BE2C (cell line): ENCODE results near the gene MAPKAP1.

Source experiments
- DNase-seq: peaks from one replicate; pipeline ENCODE4 v3.0.0-alpha.2; 2020
- H3K27me3 ChIP-seq: fragments of 250-450 bp; sonication (Bioruptor Pico); 2 replicates; pipeline ENCODE4 v1.5.1; 2020; ENCODE audit warnings: mild to moderate bottlenecking
- H3K36me3 ChIP-seq: fragments of 250-450 bp; sonication (Bioruptor Pico); 2 replicates; pipeline ENCODE4 v1.5.1; 2020; ENCODE audit warnings: mild to moderate bottlenecking
- H3K4me1 ChIP-seq: fragments of 250-450 bp; sonication (Bioruptor Pico); 2 replicates; pipeline ENCODE4 v1.5.1; 2020
- H3K4me3 ChIP-seq: 2 replicates; pipeline ENCODE4 v1.5.1; 2011; ENCODE audit warnings: low read depth, low read length
- H3K9me3 ChIP-seq: fragments of 250-450 bp; sonication (Bioruptor Pico); 2 replicates; pipeline ENCODE4 v1.5.1; 2020
- TF ChIP-seq, protein P1 (sequence below): IDR thresholded peaks from 2 replicates; pipeline ENCODE4 v1.5.1; 2012; ENCODE audit warnings: mild to moderate bottlenecking, low read depth, low read length

Gene MAPKAP1

DNA sequence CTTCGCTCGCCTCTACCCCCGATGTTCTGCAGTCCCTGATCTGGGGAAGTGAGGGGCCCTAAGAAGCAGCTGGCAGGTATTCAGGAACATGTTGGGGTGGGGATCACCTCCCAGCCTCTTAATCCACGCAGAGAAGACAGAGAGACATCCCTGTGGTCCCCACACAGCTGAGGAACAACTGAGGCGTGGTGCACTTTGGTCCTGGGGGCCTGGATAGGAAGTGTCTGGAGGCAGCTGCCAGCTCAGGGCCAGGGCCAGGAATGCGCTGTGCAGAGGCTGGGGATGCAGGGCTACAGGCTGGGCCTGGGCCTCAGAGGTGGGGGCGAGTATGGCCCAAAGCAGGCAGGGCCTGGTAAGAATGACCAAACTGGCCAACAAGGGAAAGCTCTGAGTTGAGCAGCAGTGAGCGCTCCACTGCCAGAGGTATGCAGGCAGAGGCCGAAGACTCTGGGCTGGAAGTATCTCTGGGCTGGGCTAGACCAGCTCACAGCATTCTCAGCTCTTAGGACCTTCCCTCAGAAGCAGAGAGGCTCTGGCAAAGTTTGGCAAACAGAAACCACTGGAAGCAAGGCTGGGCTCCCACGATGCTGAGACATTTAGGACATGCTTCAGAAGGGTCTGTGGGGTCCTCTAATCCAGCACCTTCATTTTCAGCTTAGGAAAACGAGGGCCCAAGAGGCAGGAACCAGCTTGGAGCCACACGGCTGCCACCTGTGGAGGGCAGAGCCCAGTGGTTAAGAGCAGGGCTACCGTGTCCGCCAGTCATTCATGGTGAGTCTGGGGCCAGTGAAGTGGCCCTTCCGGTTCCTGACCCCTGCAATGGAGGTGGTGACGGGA lies 271.0 kb downstream of the MAPKAP1 start:
- H3K4me1 ChIP-seq = peaks cover 3% of the 10 kb centered on the region
- no peak for DNase-seq

DNA sequence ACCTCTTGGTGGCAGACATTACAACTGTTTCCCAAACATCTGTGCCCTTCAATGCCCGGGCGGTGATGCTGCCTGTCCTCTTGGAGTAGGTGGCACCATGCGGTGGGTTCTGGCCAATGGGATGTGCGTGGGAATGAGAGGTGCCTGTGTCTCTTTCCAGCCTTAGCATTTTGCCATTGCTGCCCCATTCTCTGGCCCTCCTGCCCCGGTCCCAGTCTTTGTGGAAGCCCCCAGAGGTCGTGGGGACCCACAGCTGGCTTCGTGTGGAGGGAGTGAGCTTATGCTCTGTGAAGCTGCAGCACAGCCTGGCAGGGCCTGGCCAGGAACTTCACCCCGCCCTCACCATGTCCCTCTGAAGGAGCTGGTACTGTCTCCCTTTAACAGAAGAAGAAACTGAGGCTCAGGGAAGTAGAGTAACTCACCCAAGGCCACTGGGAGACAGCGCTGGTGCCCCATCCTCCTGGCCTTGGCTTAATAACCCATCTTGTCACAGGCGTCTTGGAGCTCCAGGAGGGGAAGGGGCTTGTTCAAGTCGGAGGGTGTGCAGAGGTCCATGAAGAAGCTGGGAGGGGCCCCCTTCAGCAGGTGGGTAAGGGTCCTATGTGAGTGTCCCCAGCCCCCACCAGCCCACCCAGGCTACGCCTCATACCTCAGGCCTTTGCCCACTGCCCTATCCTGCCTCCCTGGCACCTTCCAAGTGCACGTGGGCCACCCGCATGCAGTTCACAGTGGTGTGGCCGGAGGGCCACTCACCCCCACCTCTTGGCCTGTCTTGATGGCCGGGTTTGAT lies 271.8 kb downstream of the MAPKAP1 start:
- Histone ChIP-seq H3K27me3 (no peaks in the 10 kb centered on the region), H3K4me3 (no peak overlapping the region), H3K4me1 (no peaks in the 10 kb centered on the region; the same call in 1 of the 2 replicates), H3K36me3 (no peaks in the 10 kb centered on the region), H3K9me3 (no peaks in the 10 kb centered on the region)
- TF ChIP-seq, protein P1, sequence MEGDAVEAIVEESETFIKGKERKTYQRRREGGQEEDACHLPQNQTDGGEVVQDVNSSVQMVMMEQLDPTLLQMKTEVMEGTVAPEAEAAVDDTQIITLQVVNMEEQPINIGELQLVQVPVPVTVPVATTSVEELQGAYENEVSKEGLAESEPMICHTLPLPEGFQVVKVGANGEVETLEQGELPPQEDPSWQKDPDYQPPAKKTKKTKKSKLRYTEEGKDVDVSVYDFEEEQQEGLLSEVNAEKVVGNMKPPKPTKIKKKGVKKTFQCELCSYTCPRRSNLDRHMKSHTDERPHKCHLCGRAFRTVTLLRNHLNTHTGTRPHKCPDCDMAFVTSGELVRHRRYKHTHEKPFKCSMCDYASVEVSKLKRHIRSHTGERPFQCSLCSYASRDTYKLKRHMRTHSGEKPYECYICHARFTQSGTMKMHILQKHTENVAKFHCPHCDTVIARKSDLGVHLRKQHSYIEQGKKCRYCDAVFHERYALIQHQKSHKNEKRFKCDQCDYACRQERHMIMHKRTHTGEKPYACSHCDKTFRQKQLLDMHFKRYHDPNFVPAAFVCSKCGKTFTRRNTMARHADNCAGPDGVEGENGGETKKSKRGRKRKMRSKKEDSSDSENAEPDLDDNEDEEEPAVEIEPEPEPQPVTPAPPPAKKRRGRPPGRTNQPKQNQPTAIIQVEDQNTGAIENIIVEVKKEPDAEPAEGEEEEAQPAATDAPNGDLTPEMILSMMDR = no peak
- no peak for DNase-seq

More for the DNA sequence above, 271.0 kb downstream of the MAPKAP1 start:
- no peaks in the 10 kb centered on the region for H3K36me3 ChIP-seq
- no peak overlapping the region for H3K4me3 ChIP-seq
- TF ChIP-seq, protein P1 = no peak
- no peaks in the 10 kb centered on the region for H3K27me3 ChIP-seq
- H3K9me3 ChIP-seq = no peaks in the 10 kb centered on the region

GRCh38 chr9:125433461-125434011 lies 273.5 kb downstream of the MAPKAP1 start:
- Histone ChIP-seq H3K27me3 (no peaks in the 10 kb centered on the region), H3K36me3 (no peaks in the 10 kb centered on the region), H3K4me1 (peaks cover 9% of the 10 kb centered on the region), H3K4me3 (no peak overlapping the region), H3K9me3 (no peaks in the 10 kb centered on the region)
- TF ChIP-seq, protein P1 = no peak
- DNase-seq = no peak

GRCh38 chr9:125432715-125433385 lies 274.2 kb downstream of the MAPKAP1 start:
- H3K36me3 ChIP-seq = no peaks in the 10 kb centered on the region
- peaks cover 9% of the 10 kb centered on the region for H3K4me1 ChIP-seq
- no peak overlapping the region for H3K4me3 ChIP-seq
- no peaks in the 10 kb centered on the region for H3K27me3 ChIP-seq
- TF ChIP-seq, protein P1 = no peak
- no peak for DNase-seq
- H3K9me3 ChIP-seq = no peaks in the 10 kb centered on the region

DNA sequence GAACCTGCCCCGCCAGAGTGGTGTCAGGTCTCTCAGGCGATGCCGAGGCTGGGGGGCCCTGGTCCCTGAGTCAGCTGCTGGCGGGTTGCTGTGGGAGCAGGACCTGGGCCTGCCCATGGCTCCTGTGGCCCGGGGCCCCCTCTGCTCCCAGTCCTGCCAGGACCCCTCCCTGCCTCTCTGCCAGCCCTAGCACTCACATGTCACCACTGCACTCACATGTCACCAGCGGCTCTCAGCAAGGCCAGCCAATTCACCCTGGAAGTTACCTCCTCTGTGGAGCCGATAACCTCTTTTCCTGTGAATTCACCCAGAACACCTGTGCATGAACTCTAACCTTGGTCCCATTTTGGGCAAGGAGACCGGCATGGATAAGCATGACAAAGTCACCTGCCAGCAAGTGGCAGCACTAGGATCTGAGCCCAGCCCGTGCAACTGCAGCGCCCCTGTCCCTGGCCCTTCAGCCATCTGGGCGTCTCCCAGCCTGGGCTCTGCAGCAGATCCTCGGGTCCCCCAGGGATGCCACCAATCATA lies 275.2 kb downstream of the MAPKAP1 start:
- Histone ChIP-seq H3K4me3 (no peak overlapping the region), H3K27me3 (no peaks in the 10 kb centered on the region), H3K36me3 (no peaks in the 10 kb centered on the region), H3K9me3 (no peaks in the 10 kb centered on the region), H3K4me1 (peaks cover 9% of the 10 kb centered on the region)
- TF ChIP-seq, protein P1 = no peak
- DNase-seq = no peak
